Erythroblast (primary cell): ENCODE data around the gene TBC1D1.

Experiments used
- GATA1 ChIP-seq: IDR thresholded peaks from 2 replicates; pipeline ENCODE4 v1.6.1; 2011; ENCODE audit warnings: low read depth, mild to moderate bottlenecking, control low read depth, low read length, moderate library complexity
- POLR2A ChIP-seq: IDR thresholded peaks from 2 replicates; pipeline ENCODE4 v1.6.1; 2011; ENCODE audit warnings: mild to moderate bottlenecking, low read length

DNA sequence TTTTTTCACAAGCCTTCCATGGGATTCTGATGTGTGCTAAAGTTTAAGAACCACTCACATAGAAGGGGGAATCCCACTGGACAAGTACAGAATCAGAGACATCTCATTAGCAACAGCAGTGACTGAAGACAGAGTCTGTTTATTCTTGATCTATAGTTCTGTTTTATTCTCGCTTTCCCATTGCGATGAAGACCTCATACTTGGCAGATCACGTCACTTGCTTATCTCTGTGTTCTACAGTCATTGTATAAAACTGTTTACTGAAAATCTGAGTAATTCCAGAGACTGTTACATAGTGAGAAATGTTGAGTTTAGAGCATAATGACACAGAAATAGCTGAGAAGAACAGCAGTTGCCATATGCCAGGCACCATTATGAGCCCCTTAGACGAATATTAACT lies 254.9 kb downstream of the TBC1D1 start:
- no peak for TF ChIP-seq POLR2A
- no peak for TF ChIP-seq GATA1
